ENCODE data around the gene NCF2. TPM values are rescaled to one million over a fixed set of nuclear protein-coding genes. Genes with fewer than 3 reads are reported as not detected.

The NCF2 gene
- total RNA-seq, 4 donors from 2014 or later: 0.51 to 9.7 (median 3.0) TPM

DNA sequence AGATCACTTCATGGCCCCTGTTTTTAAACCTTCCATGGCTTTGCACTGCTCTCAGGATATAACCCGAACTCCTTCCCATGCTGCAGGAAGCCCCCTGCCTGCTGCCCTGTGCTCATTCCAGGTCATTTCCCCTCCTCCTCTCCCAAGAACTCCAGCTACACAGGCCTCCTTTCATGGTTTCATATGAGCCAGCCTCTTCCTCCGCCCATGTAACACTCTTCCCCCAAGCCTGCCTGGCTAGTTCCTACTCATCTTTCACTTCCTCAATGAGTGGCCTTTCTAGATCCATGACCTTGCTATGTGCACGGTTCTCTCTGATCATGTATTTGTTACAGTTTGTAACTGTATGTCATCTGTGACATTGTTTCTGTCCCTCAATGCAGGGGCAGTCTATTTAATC is 3.1 kb upstream of the NCF2 start:
- Histone ChIP-seq H3K4me3 (no peak overlapping the region), H3K36me3 (no peaks in the 10 kb centered on the region), H3K27me3 (no peaks in the 10 kb centered on the region), H3K4me1 (no peaks in the 10 kb centered on the region), H3K27ac (no peak overlapping the region), H3K9me3 (no peaks in the 10 kb centered on the region)
- intact Hi-C loops (cut with DNase I; ENCODE audit: low total_unique reads): no loop called here
- no peak for DNase-seq
- TF ChIP-seq, protein P1, sequence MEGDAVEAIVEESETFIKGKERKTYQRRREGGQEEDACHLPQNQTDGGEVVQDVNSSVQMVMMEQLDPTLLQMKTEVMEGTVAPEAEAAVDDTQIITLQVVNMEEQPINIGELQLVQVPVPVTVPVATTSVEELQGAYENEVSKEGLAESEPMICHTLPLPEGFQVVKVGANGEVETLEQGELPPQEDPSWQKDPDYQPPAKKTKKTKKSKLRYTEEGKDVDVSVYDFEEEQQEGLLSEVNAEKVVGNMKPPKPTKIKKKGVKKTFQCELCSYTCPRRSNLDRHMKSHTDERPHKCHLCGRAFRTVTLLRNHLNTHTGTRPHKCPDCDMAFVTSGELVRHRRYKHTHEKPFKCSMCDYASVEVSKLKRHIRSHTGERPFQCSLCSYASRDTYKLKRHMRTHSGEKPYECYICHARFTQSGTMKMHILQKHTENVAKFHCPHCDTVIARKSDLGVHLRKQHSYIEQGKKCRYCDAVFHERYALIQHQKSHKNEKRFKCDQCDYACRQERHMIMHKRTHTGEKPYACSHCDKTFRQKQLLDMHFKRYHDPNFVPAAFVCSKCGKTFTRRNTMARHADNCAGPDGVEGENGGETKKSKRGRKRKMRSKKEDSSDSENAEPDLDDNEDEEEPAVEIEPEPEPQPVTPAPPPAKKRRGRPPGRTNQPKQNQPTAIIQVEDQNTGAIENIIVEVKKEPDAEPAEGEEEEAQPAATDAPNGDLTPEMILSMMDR (IDR thresholded peaks at IDR 0.05): no peak
- no peak for TF ChIP-seq POLR2A (IDR thresholded peaks at IDR 0.05)

DNA sequence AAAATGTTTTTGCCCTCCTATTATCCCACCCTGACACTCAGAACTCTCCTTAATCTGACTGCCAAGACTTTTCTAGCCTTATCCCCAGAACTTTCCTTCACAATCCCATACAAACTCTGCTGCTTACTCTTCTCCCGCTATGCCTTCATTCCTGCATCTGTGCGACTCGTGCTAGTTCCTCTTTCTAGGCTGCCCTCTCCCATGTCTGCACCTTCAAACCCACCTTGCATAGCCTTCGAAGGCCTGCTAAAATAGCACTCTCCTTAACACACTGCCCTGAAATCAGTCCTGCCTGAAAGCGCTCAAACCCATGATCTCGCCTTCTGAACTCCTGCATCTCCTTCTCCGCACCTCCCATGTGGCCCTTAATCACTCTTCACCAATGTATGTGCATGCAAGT is 2.5 kb upstream of the NCF2 start:
- intact Hi-C loops (cut with DNase I; ENCODE audit: low total_unique reads): no loop called here
- no peak for DNase-seq
- Histone ChIP-seq H3K36me3 (no peaks in the 10 kb centered on the region), H3K9me3 (no peaks in the 10 kb centered on the region), H3K4me1 (no peaks in the 10 kb centered on the region), H3K27me3 (no peaks in the 10 kb centered on the region), H3K27ac (no peak overlapping the region), H3K4me3 (no peak overlapping the region)
- TF ChIP-seq, protein P1 (IDR thresholded peaks at IDR 0.05): no peak
- no peak for TF ChIP-seq POLR2A (IDR thresholded peaks at IDR 0.05)

DNA sequence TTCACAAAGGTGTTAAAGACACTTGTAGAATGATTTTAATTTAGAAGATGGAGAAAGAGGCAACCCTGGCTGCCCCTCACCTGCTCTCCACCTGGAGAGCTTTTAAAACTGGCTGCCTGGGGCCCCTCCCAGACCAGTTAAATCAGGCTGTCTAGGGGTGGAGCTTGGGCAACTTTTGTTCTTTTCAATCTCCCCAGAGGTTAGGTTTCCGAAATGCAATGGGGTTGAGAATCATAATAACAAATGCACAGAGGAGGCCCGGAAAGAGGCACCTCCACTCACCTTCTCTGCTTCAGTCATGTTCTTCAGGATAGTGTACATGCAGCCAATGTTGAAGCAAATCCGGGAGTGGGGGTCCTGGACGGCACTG is 400 bp downstream of the NCF2 start:
- Histone ChIP-seq H3K9me3 (no peaks in the 10 kb centered on the region), H3K4me3 (no peak overlapping the region), H3K4me1 (no peaks in the 10 kb centered on the region), H3K36me3 (no peaks in the 10 kb centered on the region), H3K27ac (no peak overlapping the region), H3K27me3 (no peaks in the 10 kb centered on the region)
- no peak for DNase-seq
- intact Hi-C loops (cut with DNase I; ENCODE audit: low total_unique reads): no loop called here
- TF ChIP-seq, protein P1 (IDR thresholded peaks at IDR 0.05): no peak
- no peak for TF ChIP-seq POLR2A (IDR thresholded peaks at IDR 0.05)

DNA sequence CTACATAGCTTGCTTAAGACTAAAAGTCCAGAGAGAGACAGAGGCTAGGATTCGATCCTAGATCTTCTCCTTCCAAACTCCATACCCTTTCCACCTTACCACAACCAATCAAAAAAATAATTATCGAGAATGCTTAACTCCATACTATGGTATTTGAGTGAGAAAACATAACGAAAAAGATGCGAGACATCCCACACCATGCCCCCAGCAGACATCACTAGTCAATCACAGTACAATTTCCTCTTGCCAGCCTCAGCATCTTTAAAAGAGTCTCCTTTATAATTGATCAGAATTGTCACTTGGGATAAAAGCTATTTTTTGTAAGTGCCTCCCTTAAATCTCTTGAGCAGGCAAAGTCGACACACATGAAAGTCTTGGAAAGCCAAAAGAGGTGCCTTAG is 875 bp downstream of the NCF2 start:
- DNase-seq: no peak
- Histone ChIP-seq H3K36me3 (no peaks in the 10 kb centered on the region), H3K27ac (no peak overlapping the region), H3K4me3 (no peak overlapping the region), H3K4me1 (no peaks in the 10 kb centered on the region), H3K9me3 (no peaks in the 10 kb centered on the region), H3K27me3 (no peaks in the 10 kb centered on the region)
- TF ChIP-seq POLR2A (IDR thresholded peaks at IDR 0.05): no peak
- intact Hi-C loops (cut with DNase I; ENCODE audit: low total_unique reads): no loop called here

DNA sequence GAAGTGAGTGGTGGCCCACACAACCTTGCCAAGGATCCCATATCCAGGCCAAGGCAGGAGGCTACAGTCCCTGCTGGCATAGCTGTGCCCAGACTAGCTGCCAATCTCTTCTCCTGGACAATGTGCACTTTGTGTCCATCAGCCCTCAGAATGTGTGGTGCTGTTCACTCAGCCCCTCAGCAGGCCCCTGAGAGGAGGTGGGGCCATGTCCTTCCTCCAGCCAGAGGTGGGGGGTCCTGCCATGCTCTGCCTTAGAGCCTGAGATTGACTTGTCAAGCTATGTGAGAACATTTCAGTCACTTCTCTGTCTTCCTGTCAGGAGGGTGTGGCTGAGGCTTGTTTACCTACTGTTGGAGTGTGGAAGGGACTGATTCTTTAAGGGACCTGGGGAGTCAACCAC is 1.4 kb downstream of the NCF2 start:
- Histone ChIP-seq H3K4me3 (no peak overlapping the region), H3K4me1 (no peaks in the 10 kb centered on the region)

More for the DNA sequence above, 1.4 kb downstream of the NCF2 start:
- intact Hi-C loops (cut with DNase I; ENCODE audit: low total_unique reads): no loop called here
- H3K9me3 ChIP-seq: no peaks in the 10 kb centered on the region
- H3K27ac ChIP-seq: no peak overlapping the region
- TF ChIP-seq, protein P1 (IDR thresholded peaks at IDR 0.05): no peak
- no peak for TF ChIP-seq POLR2A (IDR thresholded peaks at IDR 0.05)
- H3K36me3 ChIP-seq: no peaks in the 10 kb centered on the region
- no peaks in the 10 kb centered on the region for H3K27me3 ChIP-seq
- no peak for DNase-seq

All from uterus (tissue), 4 donors.